ENCODE measurements around the gene ZC3H18.

ZC3H18 gene

DNA sequence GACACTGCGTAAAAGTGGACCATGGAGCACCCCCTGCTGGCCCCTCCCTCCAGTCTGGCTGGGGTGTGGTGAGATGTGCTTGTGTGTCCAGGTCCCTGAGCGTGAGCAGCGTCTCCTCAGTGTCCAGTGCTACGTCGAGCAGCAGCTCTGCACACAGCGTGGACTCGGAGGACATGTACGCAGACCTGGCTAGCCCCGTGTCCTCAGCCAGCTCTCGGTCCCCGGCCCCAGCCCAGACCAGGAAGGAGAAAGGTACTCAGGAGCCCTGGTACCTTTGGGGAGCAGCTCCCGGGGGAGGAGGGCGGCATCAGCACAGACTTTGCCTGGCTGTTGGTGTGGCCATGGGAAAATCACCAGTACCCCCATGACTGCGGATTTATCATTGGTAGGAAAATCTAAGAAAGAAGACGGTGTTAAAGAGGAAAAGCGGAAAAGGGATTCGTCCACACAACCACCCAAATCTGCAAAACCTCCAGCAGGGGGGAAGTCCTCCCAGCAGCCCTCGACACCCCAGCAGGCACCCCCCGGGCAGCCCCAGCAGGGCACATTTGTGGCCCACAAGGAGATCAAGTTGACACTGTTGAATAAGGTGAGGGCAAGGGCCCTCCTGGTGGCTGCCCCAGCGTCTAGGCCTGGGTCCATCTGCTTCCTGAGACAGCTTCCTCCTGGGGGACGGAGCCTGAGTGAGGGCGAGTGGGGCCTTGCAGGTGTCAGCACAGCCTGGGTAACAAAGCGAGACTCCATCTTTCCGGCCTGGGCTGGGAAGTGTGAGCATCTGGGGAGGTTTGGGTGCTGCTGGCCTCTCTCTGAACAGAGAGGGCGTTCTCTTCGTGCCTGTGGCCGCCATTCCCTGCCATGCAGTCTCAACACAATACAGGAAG lies 57.6 kb downstream of the ZC3H18 start:
- no peak for DNase-seq

DNA sequence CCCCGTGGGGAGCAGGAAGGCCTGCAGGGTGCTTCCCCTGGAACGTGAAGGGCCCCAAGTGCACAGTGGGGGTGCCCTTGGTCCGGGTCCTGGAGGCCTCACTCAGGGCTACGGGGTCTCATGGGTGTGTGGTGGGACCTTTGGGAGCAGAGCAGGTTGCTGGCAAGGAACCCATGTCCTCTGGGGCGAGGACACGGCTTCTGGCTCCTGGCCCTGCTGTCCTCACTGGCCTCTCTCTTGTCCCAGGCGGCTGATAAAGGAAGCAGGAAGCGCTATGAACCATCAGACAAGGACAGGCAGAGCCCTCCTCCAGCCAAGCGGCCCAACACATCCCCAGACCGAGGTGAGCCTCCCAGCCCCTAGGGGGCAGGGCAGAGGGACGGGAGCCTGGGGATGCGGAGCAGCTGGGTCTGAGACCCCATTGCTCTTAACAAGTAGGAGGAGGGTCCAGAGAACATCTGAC lies 58.3 kb downstream of the ZC3H18 start:
- DNase-seq: peak in 1 of 2 donors; percentile 17

DNA sequence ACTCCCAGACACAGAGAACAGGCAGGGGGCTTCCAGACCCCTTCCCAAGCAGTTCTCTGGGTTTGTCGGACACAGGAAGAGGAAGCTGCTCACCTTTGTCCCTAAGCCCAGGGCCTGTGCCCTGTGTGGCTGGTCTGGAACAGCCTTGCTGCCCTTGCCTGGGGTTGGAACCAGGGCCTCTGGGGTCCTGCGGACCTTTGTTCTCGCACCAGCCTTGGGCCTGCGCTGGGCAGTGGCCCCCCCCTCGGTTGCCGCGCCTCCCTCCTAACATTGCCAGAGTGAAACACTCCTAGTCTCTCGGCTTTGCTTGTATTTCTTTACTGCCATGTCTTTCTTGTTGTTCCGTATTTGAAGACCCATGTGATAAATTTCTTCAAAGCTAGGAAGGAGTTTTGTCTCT lies 59.6 kb downstream of the ZC3H18 start:
- DNase-seq: no peak

GRCh38 chr16:88630433-88630832 lies 60.2 kb downstream of the ZC3H18 start:
- no peak for DNase-seq

GRCh38 chr16:88630941-88631340 lies 60.7 kb downstream of the ZC3H18 start:
- no peak for DNase-seq

DNA sequence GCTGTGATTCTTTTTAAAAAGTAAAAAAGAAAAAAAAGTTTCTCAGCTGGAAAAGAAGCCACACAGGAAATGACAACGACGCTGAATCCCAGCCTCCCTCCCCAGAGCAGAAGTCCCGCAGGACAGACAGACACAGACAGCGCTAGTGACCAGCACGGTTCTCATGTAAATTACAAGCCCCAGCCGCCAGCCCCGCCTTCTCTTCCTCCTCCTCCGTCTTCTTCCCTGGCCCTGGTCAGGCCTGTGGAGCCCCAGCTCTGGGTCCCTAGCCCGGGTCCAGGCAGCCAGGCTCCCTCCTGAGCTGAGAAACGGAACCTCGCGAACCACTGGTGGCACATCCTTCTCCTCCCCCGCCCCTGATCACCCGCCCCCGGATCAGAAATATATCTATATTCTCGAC lies 61.2 kb downstream of the ZC3H18 start:
- no peak for DNase-seq

DNA sequence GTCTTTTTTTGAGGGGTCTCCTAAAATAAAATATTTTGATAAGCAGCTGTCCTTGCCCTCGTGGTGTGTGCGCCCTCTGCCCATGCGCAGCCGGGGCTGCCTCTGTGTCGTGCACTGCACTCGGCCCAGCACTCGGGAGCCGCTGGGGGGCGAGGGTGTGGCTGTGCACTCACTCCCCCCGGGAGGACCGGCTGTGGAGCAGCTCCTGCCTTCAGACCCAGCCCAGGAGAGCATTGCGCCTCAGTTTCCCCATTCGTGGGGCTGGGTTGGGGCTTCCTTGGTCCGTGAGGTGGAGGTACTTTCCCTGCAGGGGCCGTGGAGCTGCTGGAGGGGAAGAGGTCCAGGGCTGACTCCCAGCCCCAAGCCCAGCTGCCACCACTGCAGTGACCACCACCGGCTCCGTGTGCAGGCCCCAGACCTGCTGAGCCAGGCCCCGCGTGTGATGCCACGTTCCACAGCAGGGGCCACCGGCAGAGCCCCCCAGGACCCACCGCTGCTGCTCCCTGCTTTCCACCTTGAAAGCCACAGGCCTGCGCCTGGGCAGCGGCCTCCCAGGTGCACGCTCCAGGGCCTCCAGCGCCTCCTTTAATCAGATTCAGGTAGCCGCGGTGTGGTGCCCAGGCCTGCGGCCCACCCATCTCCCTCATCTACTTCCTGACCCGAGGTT lies 61.9 kb downstream of the ZC3H18 start:
- DNase-seq: no peak

GRCh38 chr16:88632587-88632930 lies 62.4 kb downstream of the ZC3H18 start:
- no peak for DNase-seq

DNA sequence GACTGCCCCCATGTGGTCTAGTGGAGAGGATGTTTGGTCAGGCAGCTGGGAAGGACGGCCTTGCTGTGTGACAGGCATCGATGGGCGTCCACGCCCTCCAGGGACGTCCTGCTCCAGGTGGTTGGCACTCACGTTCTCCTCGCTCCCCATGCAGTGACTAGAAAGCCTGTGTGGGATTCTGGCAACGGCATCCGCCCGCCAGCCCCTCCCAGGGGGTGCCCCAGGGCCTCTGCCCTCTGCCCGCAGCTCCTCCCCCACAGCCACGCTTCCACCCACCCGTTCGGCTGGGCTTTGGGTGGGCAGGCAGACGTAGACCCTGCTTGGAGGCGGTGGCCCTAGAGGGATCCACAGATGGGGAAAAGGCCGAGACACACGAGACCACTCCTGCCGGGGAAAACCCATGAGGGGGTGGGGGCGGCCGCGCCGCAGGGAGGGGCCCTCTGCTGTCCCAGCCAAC lies 63.5 kb downstream of the ZC3H18 start:
- DNase-seq: peak; percentile 82 to 92

GRCh38 chr16:88634141-88634993 lies 64.2 kb downstream of the ZC3H18 start:
- peak; percentile 95 to 96 for DNase-seq

DNA sequence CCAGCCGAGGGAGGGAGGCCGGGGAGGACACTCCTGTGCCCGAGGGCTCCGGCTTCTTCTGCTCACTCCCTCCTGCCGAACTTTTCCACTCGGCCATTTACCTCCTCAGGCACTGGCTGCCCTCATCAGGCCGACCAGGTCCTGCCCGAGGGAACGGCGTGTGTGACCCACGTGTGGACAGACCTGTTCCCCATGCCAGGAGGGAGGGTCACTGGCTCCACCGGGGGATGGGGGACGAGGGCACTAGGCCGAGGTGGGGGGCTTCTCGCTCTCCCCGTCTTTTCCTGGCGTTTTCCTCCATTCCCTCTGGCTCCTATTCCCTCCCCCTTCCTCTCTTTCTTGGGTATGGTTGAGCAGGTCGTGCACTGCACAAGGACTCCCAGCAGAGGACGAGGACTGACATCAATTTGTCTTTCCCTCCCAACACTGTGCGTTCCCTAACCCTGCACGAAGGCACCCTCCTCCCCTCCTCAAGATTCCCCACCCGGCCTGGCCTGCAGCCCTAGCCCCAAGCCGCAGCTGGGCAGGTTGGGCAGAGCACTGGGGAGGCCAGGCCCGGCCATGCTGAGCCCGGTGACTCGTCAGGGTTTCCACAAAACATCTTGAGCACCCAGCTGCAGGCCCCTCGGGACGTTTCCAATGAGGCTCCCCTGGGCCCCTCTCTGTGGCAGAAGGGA lies 64.9 kb downstream of the ZC3H18 start:
- no peak for DNase-seq

- DNase-seq: no peak
These were observed 65.6 kb downstream of the ZC3H18 start for GRCh38 chr16:88635671-88636319.

- DNase-seq: no peak
These were observed 66.5 kb downstream of the ZC3H18 start for GRCh38 chr16:88636488-88637265.

- DNase-seq: no peak
These were observed 68.4 kb downstream of the ZC3H18 start, which contains the start of gene IL17C for GRCh38 chr16:88638323-88639230. IL17C (plus strand) TSS chr16:88638572; CDS start chr16:88638642, 70 bp downstream.

DNA sequence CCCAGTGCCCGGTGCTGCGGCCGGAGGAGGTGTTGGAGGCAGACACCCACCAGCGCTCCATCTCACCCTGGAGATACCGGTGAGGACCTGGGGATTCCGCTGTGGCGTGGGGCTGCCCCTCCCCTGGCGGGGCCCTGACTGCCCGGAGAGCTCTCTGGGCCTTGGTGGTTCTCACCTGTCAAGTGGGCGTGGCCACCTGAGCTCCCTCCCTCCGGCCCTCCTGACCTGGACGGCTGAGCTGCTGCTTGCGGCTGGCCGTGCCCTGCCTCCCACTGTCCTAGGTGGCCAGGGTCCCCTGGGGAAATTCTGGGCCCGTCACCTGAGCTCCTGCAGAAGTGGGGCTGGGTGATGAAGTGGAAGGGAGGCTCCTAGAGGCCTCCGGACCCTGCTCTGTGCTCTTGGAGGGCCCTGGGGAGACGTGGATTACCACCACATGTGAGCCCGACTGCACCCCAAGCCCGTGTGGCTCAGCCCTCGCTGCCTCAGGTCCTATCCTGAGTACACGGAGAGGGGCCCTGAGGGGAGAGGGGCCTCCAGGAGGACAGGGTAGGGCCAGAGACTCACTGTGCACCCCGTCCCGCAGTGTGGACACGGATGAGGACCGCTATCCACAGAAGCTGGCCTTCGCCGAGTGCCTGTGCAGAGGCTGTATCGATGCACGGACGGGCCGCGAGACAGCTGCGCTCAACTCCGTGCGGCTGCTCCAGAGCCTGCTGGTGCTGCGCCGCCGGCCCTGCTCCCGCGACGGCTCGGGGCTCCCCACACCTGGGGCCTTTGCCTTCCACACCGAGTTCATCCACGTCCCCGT lies 69.2 kb downstream of the ZC3H18 start:
- no peak for DNase-seq

DNA sequence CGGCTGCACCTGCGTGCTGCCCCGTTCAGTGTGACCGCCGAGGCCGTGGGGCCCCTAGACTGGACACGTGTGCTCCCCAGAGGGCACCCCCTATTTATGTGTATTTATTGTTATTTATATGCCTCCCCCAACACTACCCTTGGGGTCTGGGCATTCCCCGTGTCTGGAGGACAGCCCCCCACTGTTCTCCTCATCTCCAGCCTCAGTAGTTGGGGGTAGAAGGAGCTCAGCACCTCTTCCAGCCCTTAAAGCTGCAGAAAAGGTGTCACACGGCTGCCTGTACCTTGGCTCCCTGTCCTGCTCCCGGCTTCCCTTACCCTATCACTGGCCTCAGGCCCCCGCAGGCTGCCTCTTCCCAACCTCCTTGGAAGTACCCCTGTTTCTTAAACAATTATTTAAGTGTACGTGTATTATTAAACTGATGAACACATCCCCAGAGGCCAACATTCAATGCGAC lies 69.9 kb downstream of the ZC3H18 start:
- DNase-seq: no peak

DNA sequence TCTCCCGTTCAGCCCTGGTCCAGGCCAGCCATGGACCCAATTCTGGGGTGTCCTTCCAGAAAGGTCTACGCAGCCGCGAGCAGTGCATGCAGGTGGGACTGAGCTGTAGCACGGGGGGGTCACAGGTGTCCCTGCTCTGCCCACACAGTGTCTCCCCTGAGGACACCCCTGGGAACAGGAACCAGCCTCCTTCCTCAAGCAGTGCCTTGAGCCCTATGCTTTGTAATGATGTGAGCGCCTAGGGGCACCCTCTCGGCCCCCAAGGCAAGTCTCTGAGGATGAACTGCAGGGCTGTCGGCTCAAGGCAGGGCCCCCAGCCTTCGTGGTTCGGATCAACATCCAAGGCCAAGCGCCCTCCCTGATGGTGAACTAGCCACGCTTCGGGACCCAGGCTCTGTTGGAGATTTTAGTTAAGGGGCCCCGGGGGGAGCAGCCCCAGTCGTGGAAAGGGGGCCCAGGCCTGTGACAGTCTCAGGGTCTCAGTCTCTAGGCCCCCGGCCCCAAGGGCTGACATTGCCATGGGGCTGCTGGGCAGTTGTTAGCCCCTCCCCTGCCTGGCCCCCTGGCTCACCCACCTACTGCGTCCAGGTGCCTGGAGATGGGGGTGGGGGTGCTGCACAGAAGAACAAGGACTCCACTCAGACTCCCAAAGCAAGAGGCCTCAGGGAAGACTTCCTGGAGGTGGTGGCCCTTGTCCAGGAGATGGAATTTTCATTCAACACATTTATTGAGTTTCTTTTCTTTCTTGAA lies 70.5 kb downstream of the ZC3H18 start:
- DNase-seq: no peak

Data from inflammatory macrophage treated with lipopolysaccharide for 1 hour (primary cell).